Measurements from ENCODE around the gene SUSD5. TPM values are rescaled to one million over a fixed set of nuclear protein-coding genes. Genes with fewer than 3 reads are reported as not detected.

Gene SUSD5
- total RNA-seq, 1 donor from 2014 or later, result 2.0 TPM

GRCh38 chr3:33202711-33203457 lies 15.7 kb downstream of the SUSD5 start:
- Mint-ChIP-seq H3K4me3 (ENCODE audit: unreplicated experiment) (no peak overlapping the region), H3K4me1 (ENCODE audit: low read depth, unreplicated experiment) (no peaks in the 10 kb centered on the region), H3K27ac (ENCODE audit: unreplicated experiment) (no peak overlapping the region), H3K36me3 (ENCODE audit: unreplicated experiment) (peaks cover 6% of the 10 kb centered on the region), H3K27me3 (ENCODE audit: unreplicated experiment) (no peaks in the 10 kb centered on the region), H3K9me3 (ENCODE audit: unreplicated experiment) (no peaks in the 10 kb centered on the region)
- TF ChIP-seq CTCF (IDR thresholded peaks at IDR 0.05; ENCODE audit: partially characterized antibody, unreplicated experiment), result no peak
- no peak for DNase-seq

- Mint-ChIP-seq H3K4me3 (ENCODE audit: unreplicated experiment) (no peak overlapping the region), H3K9me3 (ENCODE audit: unreplicated experiment) (no peaks in the 10 kb centered on the region), H3K4me1 (ENCODE audit: low read depth, unreplicated experiment) (no peaks in the 10 kb centered on the region), H3K27ac (ENCODE audit: unreplicated experiment) (no peak overlapping the region), H3K27me3 (ENCODE audit: unreplicated experiment) (no peaks in the 10 kb centered on the region), H3K36me3 (ENCODE audit: unreplicated experiment) (no peaks in the 10 kb centered on the region)
- DNase-seq, result no peak
- TF ChIP-seq CTCF (IDR thresholded peaks at IDR 0.05; ENCODE audit: partially characterized antibody, unreplicated experiment), result no peak
Measured at GRCh38 chr3:33201195-33201594, 17.4 kb downstream of the SUSD5 start.

- H3K36me3 Mint-ChIP-seq (ENCODE audit: unreplicated experiment), result no peaks in the 10 kb centered on the region
- no peaks in the 10 kb centered on the region for H3K9me3 Mint-ChIP-seq (ENCODE audit: unreplicated experiment)
- no peak overlapping the region for H3K4me3 Mint-ChIP-seq (ENCODE audit: unreplicated experiment)
- no peaks in the 10 kb centered on the region for H3K27me3 Mint-ChIP-seq (ENCODE audit: unreplicated experiment)
- TF ChIP-seq CTCF (IDR thresholded peaks at IDR 0.05; ENCODE audit: partially characterized antibody, unreplicated experiment), result no peak
- no peak for DNase-seq
- H3K27ac Mint-ChIP-seq (ENCODE audit: unreplicated experiment), result no peak overlapping the region
- H3K4me1 Mint-ChIP-seq (ENCODE audit: low read depth, unreplicated experiment), result no peaks in the 10 kb centered on the region
Measured at GRCh38 chr3:33196538-33196937, 22.1 kb downstream of the SUSD5 start.

- no peaks in the 10 kb centered on the region for H3K4me1 Mint-ChIP-seq (ENCODE audit: low read depth, unreplicated experiment)
- no peak overlapping the region for H3K4me3 Mint-ChIP-seq (ENCODE audit: unreplicated experiment)
- DNase-seq, result no peak
- no peak for TF ChIP-seq CTCF (IDR thresholded peaks at IDR 0.05; ENCODE audit: partially characterized antibody, unreplicated experiment)
- H3K36me3 Mint-ChIP-seq (ENCODE audit: unreplicated experiment), result no peaks in the 10 kb centered on the region
- no peaks in the 10 kb centered on the region for H3K27me3 Mint-ChIP-seq (ENCODE audit: unreplicated experiment)
- H3K9me3 Mint-ChIP-seq (ENCODE audit: unreplicated experiment), result no peaks in the 10 kb centered on the region
- no peak overlapping the region for H3K27ac Mint-ChIP-seq (ENCODE audit: unreplicated experiment)
Measured at GRCh38 chr3:33194303-33194702, 24.3 kb downstream of the SUSD5 start.

GRCh38 chr3:33187368-33187634 lies 31.3 kb downstream of the SUSD5 start:
- no peak for DNase-seq
- no peaks in the 10 kb centered on the region for H3K4me1 Mint-ChIP-seq (ENCODE audit: low read depth, unreplicated experiment)
- H3K9me3 Mint-ChIP-seq (ENCODE audit: unreplicated experiment), result peaks cover 1% of the 10 kb centered on the region
- no peak for TF ChIP-seq CTCF (IDR thresholded peaks at IDR 0.05; ENCODE audit: partially characterized antibody, unreplicated experiment)
- H3K27me3 Mint-ChIP-seq (ENCODE audit: unreplicated experiment), result no peaks in the 10 kb centered on the region
- H3K27ac Mint-ChIP-seq (ENCODE audit: unreplicated experiment), result no peak overlapping the region
- H3K4me3 Mint-ChIP-seq (ENCODE audit: unreplicated experiment), result no peak overlapping the region
- no peaks in the 10 kb centered on the region for H3K36me3 Mint-ChIP-seq (ENCODE audit: unreplicated experiment)

All from glutamatergic neuron (in vitro differentiated cells).